SU-DHL-6 (cell line): ENCODE measurements around the gene CELSR1.

ENCODE experiments used
- H2AFZ ChIP-seq: fragments of 200-600 bp; sonication (generic); 2 replicates; pipeline ENCODE4 v1.6.1; 2014; ENCODE audit warnings: low read depth, mild to moderate bottlenecking, moderate library complexity, mixed read lengths, antibody characterized with exemption, low read length; ENCODE audit not compliant: severe bottlenecking
- H3F3A ChIP-seq: fragments of 200-600 bp; shearing (Covaris generic); 2 replicates; pipeline ENCODE4 v1.6.0; 2016; ENCODE audit warnings: antibody characterized with exemption, mild to moderate bottlenecking; ENCODE audit not compliant: insufficient read depth
- H3K27ac ChIP-seq: fragments of 200-600 bp; sonication (generic); 2 replicates; pipeline ENCODE4 v1.5.1; 2016; ENCODE audit warnings: low read depth, mild to moderate bottlenecking, low read length, moderate library complexity, mixed read lengths
- H3K27me3 ChIP-seq: fragments of 200-600 bp; sonication (generic), shearing (Covaris generic); 2 replicates; pipeline ENCODE4 v1.6.0; 2014; ENCODE audit warnings: mild to moderate bottlenecking, low read length
- H3K36me3 ChIP-seq: fragments of 200-600 bp; sonication (generic); 2 replicates; pipeline ENCODE4 v1.6.1; 2014; ENCODE audit warnings: mild to moderate bottlenecking, low read length, mixed read lengths
- H3K4me2 ChIP-seq: fragments of 300-600, 200-600 bp; shearing (Covaris generic), sonication (generic); 2 replicates; pipeline ENCODE4 v1.6.0; 2014; ENCODE audit warnings: low read length, low read depth, mild to moderate bottlenecking; ENCODE audit not compliant: poor library complexity, severe bottlenecking
- H3K4me3 ChIP-seq: fragments of 200-600 bp; sonication (generic); 2 replicates; pipeline ENCODE4 v1.5.1; 2014; ENCODE audit warnings: antibody characterized with exemption, low read length, mild to moderate bottlenecking, mixed read lengths; ENCODE audit not compliant: insufficient read depth, poor library complexity, severe bottlenecking
- H3K79me2 ChIP-seq: fragments of 200-600 bp; sonication (generic); 2 replicates; pipeline ENCODE4 v1.6.1; 2014; ENCODE audit warnings: mild to moderate bottlenecking, low read length, moderate library complexity; ENCODE audit not compliant: insufficient read depth
- H3K9ac ChIP-seq: fragments of 200-600 bp; sonication (generic); 2 replicates; pipeline ENCODE4 v1.7.0; 2014; ENCODE audit warnings: mild to moderate bottlenecking, low read length
- H3K9me2 ChIP-seq: fragments of 200-600 bp; sonication (generic); replicated peaks from 2 replicates; pipeline ENCODE4 v1.6.1; 2014; ENCODE audit warnings: low read length; ENCODE audit not compliant: insufficient read depth
- H3K9me3 ChIP-seq: fragments of 200-600 bp; sonication (generic); 2 replicates; pipeline ENCODE4 v1.6.1; 2014; ENCODE audit warnings: low read length, mixed read lengths; ENCODE audit not compliant: insufficient read depth
- H4K20me1 ChIP-seq: fragments of 200-600 bp; sonication (generic); 2 replicates; pipeline ENCODE4 v1.6.1; 2014; ENCODE audit warnings: low read depth, mild to moderate bottlenecking, antibody characterized with exemption, low read length, moderate library complexity, mixed read lengths
- CTCF ChIP-seq: fragments of 200-600 bp; sonication (generic); IDR thresholded peaks from one replicate; pipeline ENCODE4 v1.5.1; 2017; ENCODE audit warnings: antibody characterized with exemption, mild to moderate bottlenecking, low read length, moderate library complexity; ENCODE audit not compliant: insufficient read depth, poor library complexity, severe bottlenecking
- EZH2phosphoT487 ChIP-seq: fragments of 200-600 bp; sonication (generic), shearing (Covaris generic); conservative IDR thresholded peaks from 2 replicates; pipeline ENCODE4 v1.6.1; 2018; ENCODE audit warnings: mild to moderate bottlenecking, antibody characterized with exemption, low read length, moderate library complexity, mixed read lengths

CELSR1 gene

GRCh38 chr22:46428602-46429324 is 108.7 kb downstream of the CELSR1 start:
- Histone ChIP-seq H3K79me2 (no peaks in the 10 kb centered on the region), H4K20me1 (no peaks in the 10 kb centered on the region), H3K4me3 (no peak overlapping the region), H3K36me3 (no peaks in the 10 kb centered on the region), H3K9me2 (no peaks in the 10 kb centered on the region), H3K27me3 (no peaks in the 10 kb centered on the region), H3K27ac (no peak overlapping the region), H3F3A (0 out of 2 replicates have a peak, but pooled peaks cover under 1% of the 10 kb centered on the region), H3K4me2 (no peak overlapping the region), H3K9ac (no peak overlapping the region), H2AFZ (no peak overlapping the region), H3K9me3 (no peaks in the 10 kb centered on the region)
- TF ChIP-seq EZH2phosphoT487 (no peak), CTCF (no peak)

GRCh38 chr22:46428171-46428570 is 109.2 kb downstream of the CELSR1 start:
- no peak for TF ChIP-seq CTCF
- TF ChIP-seq EZH2phosphoT487 = no peak
- no peaks in the 10 kb centered on the region for H3K9me3 ChIP-seq
- no peaks in the 10 kb centered on the region for H3F3A ChIP-seq
- H3K79me2 ChIP-seq = no peaks in the 10 kb centered on the region
- no peaks in the 10 kb centered on the region for H3K27me3 ChIP-seq
- no peaks in the 10 kb centered on the region for H4K20me1 ChIP-seq
- no peak overlapping the region for H2AFZ ChIP-seq
- H3K9me2 ChIP-seq = no peaks in the 10 kb centered on the region
- no peak overlapping the region for H3K27ac ChIP-seq
- no peaks in the 10 kb centered on the region for H3K36me3 ChIP-seq
- H3K4me3 ChIP-seq = no peak overlapping the region
- no peak overlapping the region for H3K4me2 ChIP-seq
- H3K9ac ChIP-seq = no peak overlapping the region

GRCh38 chr22:46425016-46425415 is 112.4 kb downstream of the CELSR1 start:
- H3K36me3 ChIP-seq = no peaks in the 10 kb centered on the region
- H3K9ac ChIP-seq = no peak overlapping the region
- H2AFZ ChIP-seq = no peak overlapping the region
- H3K79me2 ChIP-seq = no peaks in the 10 kb centered on the region
- H3F3A ChIP-seq = no peaks in the 10 kb centered on the region
- no peak for TF ChIP-seq CTCF
- TF ChIP-seq EZH2phosphoT487 = no peak
- H3K9me2 ChIP-seq = no peaks in the 10 kb centered on the region
- H3K9me3 ChIP-seq = no peaks in the 10 kb centered on the region
- H3K4me3 ChIP-seq = no peak overlapping the region
- H3K27ac ChIP-seq = no peak overlapping the region
- H3K27me3 ChIP-seq = no peaks in the 10 kb centered on the region
- H4K20me1 ChIP-seq = no peaks in the 10 kb centered on the region
- no peak overlapping the region for H3K4me2 ChIP-seq
